Measurements from ENCODE around the gene ERC1.
"Not testable (repeated sequence)": the region's sequence is repeated elsewhere in the genome, so short reads cannot be mapped to it uniquely, and the experiment has no call there.

The ERC1 gene

GRCh38 chr12:979349-979748, 11.7 kb upstream of the ERC1 start:
- in situ Hi-C loops (cut with MboI; ENCODE audit: low pct_unique_long_range_greater_than_20kb, low sequenced_read_pairs), result no loop called here
- DNase-seq, result no peak

GRCh38 chr12:981176-981828, 9.7 kb upstream of the ERC1 start:
- in situ Hi-C loops (cut with MboI; ENCODE audit: low pct_unique_long_range_greater_than_20kb, low sequenced_read_pairs), result no loop called here
- DNase-seq, result no peak

- no peak for DNase-seq
- in situ Hi-C loops (cut with MboI; ENCODE audit: low pct_unique_long_range_greater_than_20kb, low sequenced_read_pairs), result no loop called here
Measured at GRCh38 chr12:981961-982360, 9.1 kb upstream of the ERC1 start.

GRCh38 chr12:988646-989045, 2.4 kb upstream of the ERC1 start:
- DNase-seq, result peak; percentile 35
- in situ Hi-C loops (cut with MboI; ENCODE audit: low pct_unique_long_range_greater_than_20kb, low sequenced_read_pairs), result no loop called here

GRCh38 chr12:989051-989450, 2.0 kb upstream of the ERC1 start:
- no peak for DNase-seq

GRCh38 chr12:989751-990660, 1.0 kb upstream of the ERC1 start:
- peak; percentile 61 for DNase-seq
- in situ Hi-C loops (cut with MboI; ENCODE audit: low pct_unique_long_range_greater_than_20kb, low sequenced_read_pairs), result no loop called here

More at GRCh38 chr12:989051-989450, 2.0 kb upstream of the ERC1 start:
- in situ Hi-C loops (cut with MboI; ENCODE audit: low pct_unique_long_range_greater_than_20kb, low sequenced_read_pairs), result no loop called here

GRCh38 chr12:991350-992333, 619 bp downstream of the ERC1 start:
- in situ Hi-C loops (cut with MboI; ENCODE audit: low pct_unique_long_range_greater_than_20kb, low sequenced_read_pairs), result no loop called here
- DNase-seq, result peak; percentile 47

GRCh38 chr12:992647-993046, 1.6 kb downstream of the ERC1 start:
- DNase-seq, result no peak

GRCh38 chr12:996881-997280, 5.9 kb downstream of the ERC1 start:
- DNase-seq, result no peak
- in situ Hi-C loops (cut with MboI; ENCODE audit: low pct_unique_long_range_greater_than_20kb, low sequenced_read_pairs), result no loop called here

More at GRCh38 chr12:992647-993046, 1.6 kb downstream of the ERC1 start:
- in situ Hi-C loops (cut with MboI; ENCODE audit: low pct_unique_long_range_greater_than_20kb, low sequenced_read_pairs), result no loop called here

- in situ Hi-C loops (cut with MboI; ENCODE audit: low pct_unique_long_range_greater_than_20kb, low sequenced_read_pairs), result no loop called here
- no peak for DNase-seq
Measured at GRCh38 chr12:997505-997904, 6.5 kb downstream of the ERC1 start.

GRCh38 chr12:998020-998874, 7.2 kb downstream of the ERC1 start:
- DNase-seq, result no peak
- in situ Hi-C loops (cut with MboI; ENCODE audit: low pct_unique_long_range_greater_than_20kb, low sequenced_read_pairs), result no loop called here

GRCh38 chr12:999736-1000135, 8.7 kb downstream of the ERC1 start:
- DNase-seq; in situ Hi-C loops (cut with MboI; ENCODE audit: low pct_unique_long_range_greater_than_20kb, low sequenced_read_pairs): not testable (repeated sequence)

GRCh38 chr12:1001507-1001906, 10.5 kb downstream of the ERC1 start:
- no peak for DNase-seq
- in situ Hi-C loops (cut with MboI; ENCODE audit: low pct_unique_long_range_greater_than_20kb, low sequenced_read_pairs), result no loop called here

GRCh38 chr12:1003600-1004271, 12.7 kb downstream of the ERC1 start:
- no peak for DNase-seq
- in situ Hi-C loops (cut with MboI; ENCODE audit: low pct_unique_long_range_greater_than_20kb, low sequenced_read_pairs), result no loop called here

- in situ Hi-C loops (cut with MboI; ENCODE audit: low pct_unique_long_range_greater_than_20kb, low sequenced_read_pairs), result no loop called here
Measured at GRCh38 chr12:1006255-1006654, 15.2 kb downstream of the ERC1 start.

GRCh38 chr12:1007276-1007675, 16.3 kb downstream of the ERC1 start:
- in situ Hi-C loops (cut with MboI; ENCODE audit: low pct_unique_long_range_greater_than_20kb, low sequenced_read_pairs), result no loop called here
- no peak for DNase-seq

More at GRCh38 chr12:1006255-1006654, 15.2 kb downstream of the ERC1 start:
- DNase-seq, result no peak

GRCh38 chr12:1007994-1008393, 17.0 kb downstream of the ERC1 start:
- in situ Hi-C loops (cut with MboI; ENCODE audit: low pct_unique_long_range_greater_than_20kb, low sequenced_read_pairs), result no loop called here
- DNase-seq, result no peak

- DNase-seq, result no peak
- in situ Hi-C loops (cut with MboI; ENCODE audit: low pct_unique_long_range_greater_than_20kb, low sequenced_read_pairs), result no loop called here
Measured at GRCh38 chr12:1011091-1011490, 20.1 kb downstream of the ERC1 start.

Measured in KBM-7 (cell line).